Measurements from ENCODE around the gene EYA2.

EYA2 gene

DNA sequence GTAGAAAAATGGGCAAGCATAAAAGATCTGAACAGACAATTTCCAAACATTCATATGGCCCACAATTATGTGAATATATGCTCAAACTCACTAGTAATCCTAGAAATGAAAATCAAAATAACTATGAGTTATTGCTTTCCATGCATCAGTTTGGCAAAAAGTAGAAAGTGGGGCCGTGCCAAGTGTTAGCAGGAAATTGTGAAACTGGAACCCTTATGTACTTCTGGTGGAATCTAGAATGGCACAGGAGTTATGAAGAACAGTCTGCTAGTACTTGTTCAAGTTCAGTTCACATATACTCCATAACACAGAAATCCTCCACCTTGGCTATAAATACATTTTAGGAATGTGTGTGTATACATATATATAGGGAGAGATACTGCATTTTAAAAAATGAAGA lies 89.8 kb downstream of the EYA2 start:
- no peak for DNase-seq

GRCh38 chr20:46985250-46985649 lies 90.6 kb downstream of the EYA2 start:
- DNase-seq = no peak

GRCh38 chr20:46985671-46986070 lies 91.0 kb downstream of the EYA2 start:
- no peak for DNase-seq

DNA sequence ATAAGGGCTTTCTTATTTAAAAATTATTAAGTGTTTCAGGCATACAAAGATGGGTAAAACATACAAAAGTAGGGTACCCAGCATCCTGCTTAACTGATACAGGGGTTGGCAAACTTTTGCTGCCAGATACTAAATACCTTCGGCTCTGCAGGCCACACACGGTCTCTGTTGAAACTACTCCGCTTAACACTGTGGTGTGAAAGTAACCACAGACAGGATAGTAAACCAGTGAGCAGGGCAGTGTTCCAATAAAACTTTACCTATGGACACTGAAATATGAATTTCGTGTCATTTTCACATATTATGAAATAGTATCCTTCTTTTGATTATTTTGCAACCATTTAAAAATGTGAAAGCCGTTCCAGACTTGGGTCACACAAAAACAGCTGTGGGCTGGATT lies 92.4 kb downstream of the EYA2 start:
- no peak for DNase-seq

DNA sequence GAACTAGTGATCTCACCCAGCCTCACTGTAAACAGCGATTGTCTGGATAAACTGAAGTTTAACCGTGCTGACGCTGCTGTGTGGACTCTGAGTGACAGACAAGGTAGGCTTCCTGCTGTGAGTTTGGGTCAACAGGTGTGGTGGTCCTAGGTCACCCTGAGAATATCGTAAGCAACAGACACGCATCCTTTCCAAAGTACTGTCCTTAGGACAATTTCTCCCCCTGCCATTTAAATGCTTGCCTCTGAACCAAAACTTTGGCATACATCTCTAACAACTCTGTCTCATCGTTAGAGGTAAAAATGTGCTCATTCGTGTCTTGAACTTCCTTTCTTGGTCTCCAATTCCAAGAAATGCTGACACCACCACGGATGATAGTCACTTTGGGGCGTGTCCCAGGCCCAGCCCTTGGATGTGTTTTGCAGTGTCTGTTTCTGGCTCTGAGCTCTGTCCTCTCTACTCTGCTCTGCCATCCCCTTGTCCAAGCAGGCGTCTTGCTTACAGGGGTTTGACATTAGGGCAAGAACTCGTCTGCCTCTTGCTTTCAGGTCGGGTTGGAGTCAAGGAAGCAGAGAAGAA lies 95.5 kb downstream of the EYA2 start:
- no peak for DNase-seq

DNA sequence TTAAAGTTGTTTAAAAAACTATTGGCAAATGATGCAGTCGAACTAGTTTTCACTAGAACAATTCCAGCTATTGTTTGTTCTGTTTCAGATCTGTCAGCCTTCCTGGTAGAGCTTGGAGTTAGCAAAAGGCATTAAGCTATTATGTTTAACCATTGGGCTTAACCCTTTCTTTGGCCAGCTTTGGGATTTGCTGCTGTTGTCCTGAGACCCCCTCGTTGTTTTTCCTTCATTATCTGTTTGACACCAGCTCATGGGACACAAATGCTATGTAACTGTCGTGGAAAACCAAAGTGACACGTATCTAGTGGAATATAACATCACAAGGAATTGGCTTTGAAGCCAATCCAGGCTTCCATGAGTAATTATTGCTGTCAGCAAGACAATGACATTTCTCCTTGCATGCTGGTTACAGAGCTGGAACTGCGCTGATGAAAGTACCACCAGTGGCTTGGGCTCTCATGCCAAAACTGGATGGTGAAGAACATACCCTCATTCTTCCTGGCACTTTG lies 96.0 kb downstream of the EYA2 start:
- no peak for DNase-seq

- no peak for DNase-seq
These were observed 96.5 kb downstream of the EYA2 start for GRCh38 chr20:46991168-46991567.

DNA sequence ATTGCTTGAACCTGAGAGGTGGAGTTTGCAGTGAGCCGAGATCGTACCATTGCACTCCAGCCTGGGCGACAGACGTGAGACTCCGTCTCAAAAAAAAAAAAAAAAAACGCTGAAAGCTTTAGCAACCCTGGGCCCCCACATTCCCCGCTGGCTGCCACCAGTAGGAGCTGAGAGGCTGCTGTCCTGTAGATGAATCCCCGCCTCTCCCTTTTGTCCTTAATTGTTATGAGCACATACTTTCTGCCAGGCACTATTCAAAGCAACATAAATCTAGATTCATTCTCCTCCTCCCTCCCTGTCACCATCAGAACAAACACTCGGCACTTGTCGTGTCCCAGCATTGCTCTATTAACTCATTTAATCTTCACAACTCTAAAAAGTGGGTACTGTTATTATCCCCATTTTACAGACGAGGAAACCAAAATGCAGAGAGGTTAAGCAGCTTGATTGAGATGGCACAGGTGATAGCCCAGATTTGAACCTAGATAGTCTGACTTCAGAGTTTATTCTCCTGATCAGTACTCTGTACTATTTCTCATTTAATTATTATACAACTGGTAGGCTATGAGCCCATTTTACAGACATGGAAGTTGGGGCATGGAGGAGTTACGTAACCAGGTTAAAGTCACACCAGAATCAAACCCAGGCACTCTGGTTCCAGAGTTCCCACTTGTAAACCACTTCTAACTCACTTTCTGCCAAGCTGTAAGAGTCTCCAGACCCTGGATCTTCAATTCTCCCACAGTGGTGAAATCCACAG lies 97.4 kb downstream of the EYA2 start:
- no peak for DNase-seq

DNA sequence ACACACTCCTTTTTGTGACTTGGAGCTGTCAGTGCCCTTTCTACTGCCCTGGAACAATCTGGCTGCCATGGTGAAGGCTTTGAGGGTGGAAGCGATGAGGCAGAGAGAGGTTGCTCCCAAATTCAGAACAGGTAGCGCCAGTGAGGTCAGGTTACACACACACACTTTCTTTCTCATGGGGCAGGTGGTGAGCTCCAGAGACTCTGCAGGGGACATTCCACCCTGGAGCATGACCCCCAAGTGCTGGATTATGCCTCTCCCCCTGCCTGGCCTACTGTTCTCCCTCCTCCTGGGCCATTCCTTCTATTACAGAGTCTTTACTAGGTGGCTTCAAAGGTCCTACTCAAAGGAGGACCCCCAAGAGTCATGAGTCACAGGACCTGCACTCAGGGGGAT lies 98.0 kb downstream of the EYA2 start:
- DNase-seq = no peak

DNA sequence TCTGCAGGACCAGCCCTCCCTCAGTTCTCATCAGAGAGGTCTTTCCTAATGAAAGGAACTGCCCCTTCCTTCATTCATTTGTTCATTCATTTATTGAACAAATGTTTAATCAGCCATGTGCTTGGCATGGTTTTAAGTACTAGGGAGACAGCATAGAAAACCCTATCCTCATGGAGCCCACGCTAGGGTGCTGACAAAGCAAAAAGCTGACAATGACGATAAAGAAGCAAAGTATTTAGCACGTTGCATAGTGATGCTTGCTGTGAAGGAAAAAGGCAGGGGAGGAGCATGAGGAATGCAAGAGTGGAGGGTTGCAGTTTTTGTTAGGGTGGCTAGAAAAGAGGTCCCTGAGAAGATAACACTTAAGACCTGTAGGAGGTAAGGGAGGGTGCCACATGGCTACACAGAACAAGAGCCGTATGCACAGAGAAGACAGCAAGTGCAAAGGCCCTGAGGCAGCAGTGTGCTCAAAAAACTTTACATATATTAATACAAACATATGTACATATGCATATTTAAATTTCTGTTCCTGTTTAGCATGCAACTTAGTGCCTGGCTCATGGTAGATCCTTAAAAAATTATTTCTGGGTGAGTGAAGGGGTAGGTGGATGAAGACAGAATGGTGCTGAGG lies 98.9 kb downstream of the EYA2 start:
- no peak for DNase-seq

- DNase-seq = no peak
These were observed 99.7 kb downstream of the EYA2 start for GRCh38 chr20:46994341-46994740.

GRCh38 chr20:46995561-46996142 lies 101.0 kb downstream of the EYA2 start:
- no peak for DNase-seq

DNA sequence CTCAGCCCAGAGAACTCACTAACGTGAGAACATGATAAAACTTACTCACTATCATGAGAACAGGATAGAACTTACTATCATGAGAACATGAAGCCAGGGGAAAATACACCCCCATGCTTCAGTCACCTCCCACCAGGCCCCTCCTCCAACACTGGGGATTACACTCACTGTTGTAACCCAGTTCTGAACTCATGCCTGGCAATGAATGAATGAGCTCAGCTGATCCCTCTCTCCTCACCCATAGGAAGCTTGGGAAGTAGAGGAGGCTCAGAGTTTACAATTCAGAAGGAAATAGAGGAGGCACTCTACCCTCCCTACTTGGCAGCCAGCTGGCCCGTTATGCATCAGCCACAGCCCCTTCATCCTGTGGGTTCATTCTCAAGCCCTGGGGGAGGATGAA lies 102.5 kb downstream of the EYA2 start:
- DNase-seq = no peak

DNA sequence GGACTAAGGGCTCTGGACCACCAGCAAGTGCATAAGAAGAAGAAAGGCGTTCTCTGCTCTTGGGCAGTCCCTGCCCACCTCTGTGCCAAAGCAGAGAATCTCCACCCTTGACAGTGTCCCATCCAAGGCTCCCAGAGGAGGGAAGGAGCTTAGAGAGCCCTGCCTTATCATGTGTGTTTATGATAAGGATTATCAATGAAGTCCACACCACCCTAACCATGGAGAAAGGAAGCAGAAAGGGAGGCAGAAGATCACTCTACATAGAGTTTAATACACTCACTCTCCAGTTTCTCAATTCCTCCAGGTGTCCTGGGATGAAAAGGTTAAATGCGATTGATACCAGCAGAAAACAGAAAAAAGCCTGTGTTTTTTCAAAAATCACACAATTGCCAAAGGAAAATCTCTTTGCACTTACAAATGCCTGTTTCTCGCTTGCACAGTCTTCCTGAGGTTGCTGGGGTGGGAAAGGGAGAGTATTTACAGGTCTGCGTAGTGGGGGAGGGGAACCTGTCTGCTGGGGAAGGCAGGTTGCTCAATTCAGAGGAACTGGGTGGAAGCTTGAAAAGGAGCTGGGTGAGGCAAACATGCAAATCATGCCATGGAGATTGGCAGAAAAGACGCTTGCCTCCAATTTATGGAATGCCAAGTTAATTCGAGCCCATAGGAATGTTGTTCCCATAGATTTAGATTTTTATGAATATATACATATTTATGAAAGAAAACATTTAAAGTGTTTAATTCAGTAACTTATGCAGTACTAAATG lies 104.0 kb downstream of the EYA2 start:
- no peak for DNase-seq

DNA sequence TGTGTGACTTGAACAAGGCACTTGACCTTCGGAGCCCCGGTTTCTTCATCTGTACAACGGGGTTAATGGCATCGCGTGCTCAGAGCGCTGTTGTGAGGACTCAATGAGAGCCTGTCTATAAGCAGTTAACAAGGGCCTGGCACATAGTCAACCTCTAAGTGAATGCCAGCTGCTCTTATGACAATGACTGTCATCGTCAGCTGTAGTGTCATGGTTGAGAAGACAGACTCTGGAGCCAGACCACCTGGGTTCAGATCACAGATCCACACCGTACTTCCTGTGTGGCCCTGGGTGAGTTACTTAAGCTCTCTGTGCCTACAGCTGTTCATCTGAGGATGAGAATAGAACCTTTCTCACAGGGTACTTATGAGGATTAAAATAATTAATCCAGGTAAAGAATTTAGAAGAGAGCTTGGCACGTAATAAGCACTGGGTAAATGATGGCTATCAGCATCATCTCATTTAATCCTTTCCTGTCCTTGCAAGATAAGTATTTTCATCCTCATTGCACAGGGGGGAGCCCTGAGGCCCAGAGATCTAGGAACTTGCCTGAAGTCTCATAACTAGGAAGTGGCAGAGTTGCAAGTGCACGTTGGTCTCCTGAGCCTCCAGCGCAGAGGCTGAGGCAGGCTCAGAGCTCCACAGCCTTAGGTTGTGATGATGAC lies 105.3 kb downstream of the EYA2 start:
- DNase-seq = no peak

- no peak for DNase-seq
These were observed 108.6 kb downstream of the EYA2 start for GRCh38 chr20:47003223-47003622.

DNA sequence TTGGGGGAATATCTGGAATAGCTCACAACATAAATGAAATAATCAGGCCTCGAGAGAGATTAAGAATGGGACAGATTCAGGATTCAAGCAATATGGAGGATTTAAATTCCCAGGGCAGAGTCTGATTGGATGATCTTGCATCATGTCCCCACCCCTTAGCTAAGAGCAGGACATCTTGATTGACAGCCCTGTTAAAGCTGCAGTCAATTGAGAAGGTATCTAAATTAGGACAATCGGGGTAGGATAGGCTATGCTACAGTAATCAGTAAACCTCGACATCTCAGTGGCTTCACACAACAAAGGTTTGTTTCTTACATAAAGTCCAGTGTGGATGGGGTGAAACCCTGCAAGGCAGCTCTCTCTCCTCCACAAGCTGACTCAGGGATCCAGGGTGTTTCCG lies 109.5 kb downstream of the EYA2 start:
- DNase-seq = no peak

- DNase-seq = no peak
These were observed 113.4 kb downstream of the EYA2 start for GRCh38 chr20:47007826-47008655.

- no peak for DNase-seq
These were observed 114.3 kb downstream of the EYA2 start for GRCh38 chr20:47008842-47009518.

DNA sequence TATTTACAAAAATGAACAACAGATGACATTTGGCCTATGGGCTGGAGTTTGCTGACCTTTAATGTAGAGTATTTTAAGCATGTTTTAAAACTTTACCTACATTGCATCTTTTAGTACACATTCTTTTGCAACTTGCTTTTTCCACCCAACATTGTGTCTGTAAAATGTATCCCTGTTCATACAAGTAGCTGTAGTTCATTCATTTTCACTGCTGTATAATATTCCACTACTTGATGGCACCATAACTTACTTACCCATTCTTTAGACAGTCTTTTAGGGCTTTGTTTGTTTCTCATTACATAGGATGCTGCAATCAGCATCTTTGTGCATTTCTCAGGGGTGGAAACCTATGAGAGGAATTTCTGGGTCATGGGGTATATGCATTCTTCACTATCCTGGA lies 115.1 kb downstream of the EYA2 start:
- no peak for DNase-seq

GRCh38 chr20:47011984-47012383 lies 117.3 kb downstream of the EYA2 start:
- DNase-seq = no peak

All from AML-193 (cell line).